HEK293 (cell line): ENCODE measurements around the gene YIPF5.

Experiments used
- CTCF ChIA-PET: fragments of 350-600 bp; formaldehyde crosslinking; extraction: SDS; loops from one replicate; lab custom pipeline; 2021; ENCODE audit warnings: antibody characterized with exemption; lab: Yijun Ruan, JAX
- POLR2A ChIA-PET: fragments of 300-600 bp; formaldehyde crosslinking; extraction: SDS; loops from one replicate; lab custom pipeline; 2020; ENCODE audit warnings: antibody characterized with exemption, inconsistent platforms; lab: Yijun Ruan, JAX
- H3K27ac ChIP-seq: fragments of 200-500 bp; sonication (Bioruptor generic); 2 replicates; pipeline ENCODE4 v1.5.1; 2014; ENCODE audit warnings: low read depth, low read length, control low read depth, inconsistent platforms; ENCODE audit errors: extremely low read depth
- H3K36me3 ChIP-seq, 2 experiments: fragments of 200-500 bp in 1 of 2; sonication (Bioruptor generic) in 1 of 2; 1 replicate in 1 of 2; 2 replicates in 1 of 2; pipeline ENCODE4 v1.5.1; 2014 to 2017; ENCODE audit warnings: inconsistent platforms in 2 of 2, low read length in 2 of 2; ENCODE audit not compliant: control insufficient read depth in 2 of 2, insufficient read depth in 1 of 2
- H3K4me1 ChIP-seq: fragments of 200-500 bp; sonication (Bioruptor generic); 2 replicates; pipeline ENCODE4 v1.5.1; 2014; ENCODE audit warnings: mild to moderate bottlenecking, low read length, inconsistent platforms; ENCODE audit not compliant: control insufficient read depth, insufficient read depth
- H3K4me3 ChIP-seq: 2 replicates; pipeline ENCODE4 v1.5.1; 2011; ENCODE audit warnings: low read depth, mild to moderate bottlenecking, control low read depth, low read length, moderate library complexity
- H3K9me3 ChIP-seq: fragments of 200-500 bp; sonication (Bioruptor generic); 2 replicates; pipeline ENCODE4 v1.5.1; 2014; ENCODE audit warnings: low read depth, low read length, inconsistent platforms; ENCODE audit not compliant: control insufficient read depth, insufficient read depth
- ELK4 ChIP-seq: IDR thresholded peaks from 2 replicates; pipeline ENCODE4 v1.6.1; 2011; ENCODE audit warnings: mild to moderate bottlenecking, low read depth, low read length, borderline replicate concordance
- MYNN ChIP-seq: fragments of 450-650 bp; formaldehyde crosslinking; IDR thresholded peaks from 2 replicates; pipeline ENCODE4 v1.5.1; 2016; ENCODE audit warnings: missing biosample characterization, missing genetic modification characterization, borderline replicate concordance
- TRIM28 ChIP-seq: IDR thresholded peaks from 2 replicates; pipeline ENCODE4 v1.6.1; 2011; ENCODE audit warnings: low read length, control low read depth, borderline replicate concordance
- WT1 ChIP-seq: fragments of 450-650 bp; formaldehyde crosslinking; IDR thresholded peaks from 2 replicates; pipeline ENCODE4 v1.5.1; 2016; ENCODE audit warnings: missing biosample characterization, missing genetic modification characterization
- ZFHX2 ChIP-seq: fragments of 450-650 bp; formaldehyde crosslinking; conservative IDR thresholded peaks from 2 replicates; pipeline ENCODE4 v1.5.1; 2016; ENCODE audit warnings: missing biosample characterization, missing genetic modification characterization
- ZNF140 ChIP-seq: fragments of 450-650 bp; formaldehyde crosslinking; IDR thresholded peaks from 2 replicates; pipeline ENCODE4 v1.5.1; 2016; ENCODE audit warnings: missing biosample characterization, missing genetic modification characterization
- ZNF449 ChIP-seq: fragments of 450-650 bp; formaldehyde crosslinking; IDR thresholded peaks from 2 replicates; pipeline ENCODE4 v1.5.1; 2017; ENCODE audit warnings: missing biosample characterization, mild to moderate bottlenecking, missing genetic modification characterization, moderate library complexity
- ZNF580 ChIP-seq: fragments of 450-650 bp; formaldehyde crosslinking; IDR thresholded peaks from 2 replicates; pipeline ENCODE4 v1.5.1; 2016; ENCODE audit warnings: missing biosample characterization, missing genetic modification characterization
- ZNF768 ChIP-seq: fragments of 450-650 bp; formaldehyde crosslinking; IDR thresholded peaks from 2 replicates; pipeline ENCODE4 v1.5.1; 2018; ENCODE audit warnings: missing biosample characterization, mild to moderate bottlenecking, missing genetic modification characterization
- ZNF792 ChIP-seq: fragments of 450-650 bp; formaldehyde crosslinking; IDR thresholded peaks from 2 replicates; pipeline ENCODE4 v1.5.1; 2016; ENCODE audit warnings: missing biosample characterization, missing genetic modification characterization
- ZSCAN23 ChIP-seq: fragments of 450-650 bp; formaldehyde crosslinking; IDR thresholded peaks from 2 replicates; pipeline ENCODE4 v1.5.1; 2016; ENCODE audit warnings: missing biosample characterization, missing genetic modification characterization
- ZXDB ChIP-seq: fragments of 450-650 bp; formaldehyde crosslinking; IDR thresholded peaks from 2 replicates; pipeline ENCODE4 v1.5.1; 2016; ENCODE audit warnings: missing biosample characterization, missing genetic modification characterization
- TF ChIP-seq, protein P1 (sequence below): fragments of 450-650 bp; formaldehyde crosslinking; IDR thresholded peaks from 2 replicates; pipeline ENCODE4 v1.5.1; 2016; ENCODE audit warnings: missing biosample characterization, missing genetic modification characterization
- TF ChIP-seq, protein P2 (sequence below): fragments of 450-650 bp; formaldehyde crosslinking; IDR thresholded peaks from 2 replicates; pipeline ENCODE4 v1.5.1; 2016; ENCODE audit warnings: missing biosample characterization, missing genetic modification characterization

YIPF5 gene

DNA sequence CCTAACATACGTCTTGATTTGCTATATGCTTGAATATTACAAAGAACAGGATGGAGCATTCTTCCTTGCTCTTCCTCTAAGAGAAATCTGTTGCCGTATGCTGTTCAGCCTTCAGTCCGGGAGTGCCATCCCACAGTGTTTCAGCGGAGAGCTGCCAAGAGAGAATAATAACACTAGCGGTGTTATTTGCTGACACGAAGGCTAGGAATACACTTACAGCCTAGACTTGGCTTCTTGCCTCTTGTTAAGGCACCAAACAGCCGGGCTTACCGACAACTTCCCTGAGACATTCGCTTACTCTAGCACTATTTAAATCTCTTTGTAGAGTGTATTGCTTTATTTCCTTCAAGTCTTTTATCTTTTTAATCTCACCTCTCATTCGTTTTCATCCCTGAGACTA, 31.6 kb upstream of the YIPF5 start:
- Histone ChIP-seq H3K36me3 (no peaks in the 10 kb centered on the region), H3K4me1 (peaks cover 11% of the 10 kb centered on the region), H3K27ac (no peak overlapping the region), H3K9me3 (no peaks in the 10 kb centered on the region)
- POLR2A ChIA-PET, result no interaction called here
- TF ChIP-seq ZFHX2 (no peak), ZNF449 (tag by site-specific recombination) (no peak)
- TF ChIP-seq, all 188 proteins: peak for 0
- H3K4me3 ChIP-seq, result no peak overlapping the region
- CTCF ChIA-PET, result no interaction called here

- H3K27ac ChIP-seq, result no peak overlapping the region
- TF ChIP-seq ZNF140 (tag by site-specific recombination) (no peak), TRIM28 (peak; percentile 36; the same call in 1 of the 2 replicates), ZNF768 (tag by site-specific recombination) (no peak)
- TF ChIP-seq, protein P1, sequence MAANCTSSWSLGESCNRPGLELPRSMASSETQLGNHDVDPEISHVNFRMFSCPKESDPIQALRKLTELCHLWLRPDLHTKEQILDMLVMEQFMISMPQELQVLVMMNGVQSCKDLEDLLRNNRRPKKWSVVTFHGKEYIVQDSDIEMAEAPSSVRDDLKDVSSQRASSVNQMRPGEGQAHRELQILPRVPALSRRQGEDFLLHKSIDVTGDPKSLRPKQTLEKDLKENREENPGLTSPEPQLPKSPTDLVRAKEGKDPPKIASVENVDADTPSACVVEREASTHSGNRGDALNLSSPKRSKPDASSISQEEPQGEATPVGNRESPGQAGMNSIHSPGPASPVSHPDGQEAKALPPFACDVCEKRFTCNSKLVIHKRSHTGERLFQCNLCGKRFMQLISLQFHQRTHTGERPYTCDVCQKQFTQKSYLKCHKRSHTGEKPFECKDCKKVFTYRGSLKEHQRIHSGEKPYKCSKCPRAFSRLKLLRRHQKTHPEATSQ (tag by site-specific recombination), result no peak
- H3K4me3 ChIP-seq, result no peak overlapping the region
- H3K9me3 ChIP-seq, result no peaks in the 10 kb centered on the region
- ChIA-PET CTCF (no interaction called here), POLR2A (no interaction called here)
- H3K36me3 ChIP-seq, result no peaks in the 10 kb centered on the region
- H3K4me1 ChIP-seq, result peaks cover 11% of the 10 kb centered on the region
These were observed 31.1 kb upstream of the YIPF5 start for GRCh38 chr5:144201588-144201987.

DNA sequence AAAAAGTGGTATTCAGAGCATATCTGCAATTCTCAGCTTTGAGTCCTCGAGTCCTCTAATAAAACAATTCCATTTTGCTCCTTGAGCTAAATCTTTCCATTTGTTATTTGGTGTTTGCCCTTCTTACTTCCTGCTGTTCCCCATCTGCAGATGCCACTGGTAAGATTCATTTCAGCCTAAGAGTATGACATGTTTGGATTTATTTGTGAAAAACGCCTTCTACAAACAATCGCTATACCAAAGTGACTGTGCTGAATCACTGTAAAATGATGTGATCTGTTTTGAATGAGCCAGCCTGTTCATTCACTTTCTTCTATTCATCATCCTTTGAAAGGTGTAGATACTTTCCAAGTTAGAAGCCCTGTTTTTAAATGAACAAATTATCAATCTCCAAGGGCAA, 27.9 kb upstream of the YIPF5 start:
- no peak overlapping the region for H3K27ac ChIP-seq
- no peaks in the 10 kb centered on the region for H3K9me3 ChIP-seq
- ChIA-PET POLR2A (no interaction called here), CTCF (no interaction called here)
- no peak overlapping the region for H3K4me3 ChIP-seq
- H3K4me1 ChIP-seq, result peaks cover 22% of the 10 kb centered on the region
- no peaks in the 10 kb centered on the region for H3K36me3 ChIP-seq
- TF ChIP-seq ZSCAN23 (tag by site-specific recombination), result no peak
- peak; percentile 78; the same call in 1 of the 2 replicates for TF ChIP-seq TRIM28
- TF ChIP-seq WT1 (tag by site-specific recombination), result no peak
- no peak for TF ChIP-seq MYNN

DNA sequence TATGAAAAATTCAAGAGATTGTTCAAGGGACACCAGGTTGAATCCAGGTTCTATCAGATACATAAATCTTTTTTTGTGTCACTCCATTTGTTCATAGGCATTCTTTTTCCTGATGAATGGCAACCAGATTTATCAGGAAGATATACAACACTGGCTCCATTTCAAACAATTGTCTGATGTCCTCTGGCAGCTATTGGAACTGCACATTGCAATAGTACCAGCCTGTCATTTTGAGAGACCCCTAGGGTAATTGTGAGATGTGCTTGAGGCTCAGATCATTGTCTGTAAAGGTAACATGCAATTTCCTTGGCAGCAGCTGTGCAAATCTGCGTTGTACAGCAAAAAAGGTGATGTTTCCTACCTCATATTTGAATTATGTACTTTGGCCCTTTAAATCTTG, 26.2 kb upstream of the YIPF5 start:
- H3K9me3 ChIP-seq, result no peaks in the 10 kb centered on the region
- POLR2A ChIA-PET, result no interaction called here
- H3K4me3 ChIP-seq, result no peak overlapping the region
- H3K4me1 ChIP-seq, result peaks cover 25% of the 10 kb centered on the region
- H3K27ac ChIP-seq, result no peak overlapping the region
- CTCF ChIA-PET, result interaction anchor here (0.7 to 5.3 kb wide), 3 partner anchors 8 to 1666 kb away, joined by 3 to 29 read pairs (median 4); no protein-coding TSS in a partner anchor
- TF ChIP-seq ELK4 (no peak), ZNF580 (tag by site-specific recombination) (no peak), ZXDB (no peak), ZNF792 (no peak)
- TF ChIP-seq, protein P2, sequence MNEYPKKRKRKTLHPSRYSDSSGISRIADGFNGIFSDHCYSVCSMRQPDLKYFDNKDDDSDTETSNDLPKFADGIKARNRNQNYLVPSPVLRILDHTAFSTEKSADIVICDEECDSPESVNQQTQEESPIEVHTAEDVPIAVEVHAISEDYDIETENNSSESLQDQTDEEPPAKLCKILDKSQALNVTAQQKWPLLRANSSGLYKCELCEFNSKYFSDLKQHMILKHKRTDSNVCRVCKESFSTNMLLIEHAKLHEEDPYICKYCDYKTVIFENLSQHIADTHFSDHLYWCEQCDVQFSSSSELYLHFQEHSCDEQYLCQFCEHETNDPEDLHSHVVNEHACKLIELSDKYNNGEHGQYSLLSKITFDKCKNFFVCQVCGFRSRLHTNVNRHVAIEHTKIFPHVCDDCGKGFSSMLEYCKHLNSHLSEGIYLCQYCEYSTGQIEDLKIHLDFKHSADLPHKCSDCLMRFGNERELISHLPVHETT (tag by site-specific recombination), result no peak
- no peaks in the 10 kb centered on the region for H3K36me3 ChIP-seq
